ENCODE results near the gene DNAAF6.

GRCh38 chrX:107197319-107197718, 9.1 kb upstream of the DNAAF6 start:
- no peak for TF ChIP-seq CTCF (IDR thresholded peaks at IDR 0.05)
- TF ChIP-seq POLR2AphosphoS5 (IDR thresholded peaks at IDR 0.05), result no peak
- TF ChIP-seq POLR2A (IDR thresholded peaks at IDR 0.05), result no peak
- no peak for TF ChIP-seq EP300 (IDR thresholded peaks at IDR 0.05)

Measured in stomach (tissue), 4 donors.